H1 (cell line): ENCODE data around the gene AGBL4. TPM values are rescaled to one million over a fixed set of nuclear protein-coding genes. Genes with fewer than 3 reads are reported as not detected.

ENCODE experiments used
- CTCF ChIA-PET: fragments of 300-600 bp; sonication (Branson Sonifier 250); formaldehyde crosslinking; loops from one replicate; lab custom pipeline; 2021; ENCODE audit not compliant: partially characterized antibody; lab: Charles Lee
- POLR2A ChIA-PET: fragments of 300-600 bp; sonication (Branson Sonifier 250); formaldehyde crosslinking; loops from one replicate; lab custom pipeline; 2021; ENCODE audit warnings: inconsistent platforms; ENCODE audit not compliant: partially characterized antibody; lab: Charles Lee
- DNase-seq, 2 experiments: peaks; one replicate each; pipeline versions ENCODE4 v3.0.0 to v3.0.0-alpha.2; 2010 to 2022; ENCODE audit warnings: low spot score in 2 of 2, low read depth in 1 of 2, mixed read lengths in 1 of 2
- FAIRE-seq: peaks from 2 replicates; lab custom pipeline; 2011; peaks lifted over from hg19 to GRCh38; lab: Jason Lieb, UNC
- H2AFZ ChIP-seq: 2 replicates; pipeline ENCODE4 v1.8.1; 2012; ENCODE audit warnings: low read length, inconsistent platforms
- H2AK5ac ChIP-seq: 2 replicates; pipeline ENCODE4 v1.6.1; 2013; ENCODE audit warnings: low read depth, low read length
- H2BK120ac ChIP-seq: replicated peaks from 2 replicates; pipeline ENCODE3; 2013; ENCODE audit warnings: low read depth, low read length, inconsistent platforms
- H2BK12ac ChIP-seq: 2 replicates; pipeline ENCODE4 v1.6.1; 2013; ENCODE audit warnings: low read depth, low read length
- H2BK15ac ChIP-seq: 2 replicates; pipeline ENCODE4 v1.6.1; 2013; ENCODE audit warnings: low read length
- H2BK20ac ChIP-seq: 2 replicates; pipeline ENCODE4 v1.6.1; 2013; ENCODE audit warnings: low read length
- H2BK5ac ChIP-seq: 2 replicates; pipeline ENCODE4 v1.6.1; 2013; ENCODE audit warnings: low read depth, low read length
- H3K14ac ChIP-seq: 2 replicates; pipeline ENCODE4 v1.6.1; 2013; ENCODE audit warnings: inconsistent platforms; ENCODE audit not compliant: insufficient read length
- H3K18ac ChIP-seq: 2 replicates; pipeline ENCODE4 v1.6.1; 2013; ENCODE audit warnings: low read length; ENCODE audit errors: extremely low read depth
- H3K23ac ChIP-seq: 2 replicates; pipeline ENCODE4 v1.6.1; 2013; ENCODE audit warnings: inconsistent platforms; ENCODE audit not compliant: insufficient read length
- H3K23me2 ChIP-seq: 2 replicates; pipeline ENCODE4 v1.6.1; 2013; ENCODE audit warnings: low read depth, low read length
- H3K27ac ChIP-seq: 2 replicates; pipeline ENCODE4 v1.6.1; 2011; ENCODE audit warnings: low read depth, low read length, inconsistent platforms
- H3K27me3 ChIP-seq, 4 experiments: replicated peaks in 1 of 4; 1 replicate in 1 of 4; 2 replicates in 3 of 4; pipeline versions ENCODE4 v1.6.1 to v1.8.1; 2011 to 2013; ENCODE audit warnings: low read length in 3 of 4, mild to moderate bottlenecking in 3 of 4, inconsistent platforms in 2 of 4, mixed read lengths in 2 of 4, moderate library complexity in 1 of 4; ENCODE audit not compliant: control insufficient read depth in 3 of 4, insufficient read depth in 3 of 4; ENCODE audit errors: extremely low read depth in 1 of 4
- H3K36me3 ChIP-seq, 4 experiments: 2 replicates each; pipeline versions ENCODE4 v1.6.1 to v1.8.1; 2011 to 2013; ENCODE audit warnings: mild to moderate bottlenecking in 4 of 4, low read length in 3 of 4, moderate library complexity in 2 of 4, control low read depth in 1 of 4, inconsistent platforms in 1 of 4; ENCODE audit not compliant: insufficient read depth in 4 of 4, control insufficient read depth in 2 of 4
- H3K4ac ChIP-seq: replicated peaks from 2 replicates; pipeline ENCODE3; 2013; ENCODE audit warnings: low read length, low read depth, mixed read lengths, inconsistent platforms; ENCODE audit not compliant: insufficient read length
- H3K4me1 ChIP-seq, 4 experiments: replicated peaks in 1 of 4; 1 replicate in 1 of 4; 2 replicates in 3 of 4; pipeline versions ENCODE4 v1.6.1 to v1.8.1; 2011 to 2013; ENCODE audit warnings: low read length in 3 of 4, inconsistent platforms in 2 of 4, mixed read lengths in 1 of 4; ENCODE audit not compliant: insufficient read depth in 4 of 4, control insufficient read depth in 3 of 4
- H3K4me2 ChIP-seq, 2 experiments: 2 replicates each; pipeline versions ENCODE4 v1.6.1 to v1.8.1; 2011 to 2013; ENCODE audit warnings: low read depth in 2 of 2, low read length in 2 of 2, control low read depth in 1 of 2, inconsistent platforms in 1 of 2, mild to moderate bottlenecking in 1 of 2; ENCODE audit not compliant: insufficient read depth in 1 of 2
- H3K4me3 ChIP-seq, 4 experiments: fragments of 200-600, 300-600 bp in 1 of 4; sonication (generic), shearing (Covaris generic), sonication (Bioruptor Twin) in 1 of 4; 2 replicates each; pipeline versions ENCODE4 v1.5.1 to v1.8.1; 2011 to 2016; ENCODE audit warnings: low read length in 4 of 4, low read depth in 3 of 4, control low read depth in 2 of 4, inconsistent platforms in 2 of 4, mild to moderate bottlenecking in 2 of 4, mixed read lengths in 1 of 4, moderate library complexity in 1 of 4; ENCODE audit not compliant: insufficient read depth in 2 of 4; ENCODE audit errors: extremely low read depth in 1 of 4
- H3K56ac ChIP-seq: replicated peaks from 2 replicates; pipeline ENCODE3; 2013; ENCODE audit warnings: low read depth, mild to moderate bottlenecking, mixed read lengths, low read length, inconsistent platforms; ENCODE audit not compliant: insufficient read length
- H3K79me1 ChIP-seq: 2 replicates; pipeline ENCODE4 v1.6.1; 2013; ENCODE audit warnings: low read depth, low read length, control low read depth
- H3K79me2 ChIP-seq, 2 experiments: 2 replicates each; pipeline versions ENCODE4 v1.6.1 to v1.8.1; 2012 to 2013; ENCODE audit warnings: low read length in 2 of 2, mild to moderate bottlenecking in 2 of 2, inconsistent platforms in 1 of 2; ENCODE audit not compliant: insufficient read depth in 2 of 2, control insufficient read depth in 1 of 2
- H3K9ac ChIP-seq, 4 experiments: replicated peaks in 1 of 4; 1 replicate in 1 of 4; 2 replicates in 3 of 4; pipeline versions ENCODE4 v1.6.1 to v1.8.1; 2011 to 2013; ENCODE audit warnings: low read depth in 3 of 4, low read length in 3 of 4, control low read depth in 2 of 4, mild to moderate bottlenecking in 2 of 4, moderate library complexity in 2 of 4, inconsistent platforms in 1 of 4; ENCODE audit errors: extremely low read depth in 1 of 4
- H3K9me3 ChIP-seq, 2 experiments: 2 replicates each; pipeline versions ENCODE4 v1.6.1 to v1.8.1; 2012 to 2013; ENCODE audit warnings: mild to moderate bottlenecking in 2 of 2, moderate library complexity in 2 of 2, control low read depth in 1 of 2, inconsistent platforms in 1 of 2, low read depth in 1 of 2, low read length in 1 of 2, mixed read lengths in 1 of 2; ENCODE audit not compliant: insufficient read depth in 2 of 2
- H4K20me1 ChIP-seq, 2 experiments: replicated peaks in 1 of 2; 2 replicates each; pipeline versions ENCODE3 to v1.8.1; 2011 to 2013; ENCODE audit warnings: inconsistent platforms in 2 of 2, low read length in 2 of 2, mild to moderate bottlenecking in 1 of 2; ENCODE audit not compliant: insufficient read depth in 2 of 2, control insufficient read depth in 1 of 2
- H4K5ac ChIP-seq: 2 replicates; pipeline ENCODE4 v1.6.1; 2013; ENCODE audit warnings: low read length, low read depth, mixed read lengths, inconsistent platforms; ENCODE audit not compliant: insufficient read length
- H4K8ac ChIP-seq: 2 replicates; pipeline ENCODE4 v1.8.0; 2013; ENCODE audit warnings: mild to moderate bottlenecking, moderate library complexity, low read length, inconsistent platforms; ENCODE audit not compliant: insufficient read depth; ENCODE audit errors: extremely low read depth
- H4K91ac ChIP-seq: replicated peaks from 2 replicates; pipeline ENCODE3; 2013; ENCODE audit warnings: low read length, mixed read lengths, inconsistent platforms; ENCODE audit not compliant: insufficient read length
- CBX8 ChIP-seq: fragments of 300-800, 300-1000 bp; sonication (generic); IDR thresholded peaks from 2 replicates; pipeline ENCODE4 v1.7.1; 2016; ENCODE audit warnings: low read depth, low read length, borderline replicate concordance
- CHD1 ChIP-seq: IDR thresholded peaks from 2 replicates; pipeline ENCODE4 v1.6.1; 2012; ENCODE audit warnings: low read depth, low read length, improper control_type of control experiment
- SAP30 ChIP-seq: fragments of 300-600 bp; sonication (generic); IDR thresholded peaks from 2 replicates; pipeline ENCODE4 v1.7.1; 2012; ENCODE audit warnings: low read length, moderate library complexity, mild to moderate bottlenecking, inconsistent platforms; ENCODE audit not compliant: insufficient read depth, insufficient replicate concordance
- WGBS, 2 experiments: shearing (Covaris generic) in 1 of 2; methylation state at CpG; one replicate each; pipeline versions ENCODE4 v1.1.6 to v1.1.7; 2013 to 2015; ENCODE audit warnings: low lambda C conversion rate in 2 of 2, mixed read lengths in 2 of 2, inconsistent platforms in 1 of 2, low coverage in 1 of 2, missing lambda C conversion rate in 1 of 2; ENCODE audit not compliant: insufficient replicate concordance in 2 of 2, insufficient coverage in 1 of 2, insufficient read length in 1 of 2; ENCODE audit errors: extremely low coverage in 1 of 2, missing lambda C conversion rate in 1 of 2; 5-methylcytosine and 5-hydroxymethylcytosine counted together
- polyA plus RNA-seq, 7 experiments: library from polyadenylated mRNA; depleted of rRNA in 3 of 7; stranded (reverse) in 5 of 7; unstranded in 2 of 7; fragments of >200 nt in 5 of 7; fragments of 200-250 nt in 2 of 7; gene quantifications; 1 replicate in 5 of 7; 2 replicates in 1 of 7; 4 replicates in 1 of 7; pipeline versions ENCODE4 v1.2.1 to v1.2.3, GENCODE V29; 2011 to 2013; ENCODE audit warnings: missing spikeins in 2 of 7, mixed read lengths in 2 of 7
- total RNA-seq: library from RNA; stranded (reverse); fragmentation: NEBNext Ultra II Directional; extraction: Animal tissue kit (Norgen Biotek cat#: 25700); gene quantifications from 2 replicates; pipeline ENCODE4 v1.2.1, GENCODE V29; 2021

Gene AGBL4
- total and polyA plus RNA-seq, 2 of the 8 experiments (the other 6 are each of a cell fraction or from before 2014, with no cell fraction given): 0.41 to 0.45 TPM

GRCh38 chr1:48654606-48655210, 1369.0 kb downstream of the AGBL4 start:
- 89% methylated on average over 8 of the region's 8 CpGs; no CpG with 5 or more reads in 1 of the 2 experiments for WGBS, 2 experiments
- H3K14ac ChIP-seq: no peak overlapping the region
- no peak overlapping the region for H4K91ac ChIP-seq
- H2BK15ac ChIP-seq: 0 out of 2 replicates have a peak overlapping the region, but pooled peaks have one; percentile 21
- H3K23me2 ChIP-seq: no peaks in the 10 kb centered on the region
- no peak overlapping the region for H3K9ac ChIP-seq
- no peak overlapping the region for H3K18ac ChIP-seq
- H3K23ac ChIP-seq: no peak overlapping the region
- no peaks in the 10 kb centered on the region for H3K9me3 ChIP-seq
- no peaks in the 10 kb centered on the region for H3K4me1 ChIP-seq
- no peaks in the 10 kb centered on the region for H3K79me1 ChIP-seq
- H3K4ac ChIP-seq: no peak overlapping the region
- no peaks in the 10 kb centered on the region for H4K20me1 ChIP-seq
- CTCF ChIA-PET: interaction anchor here (0.6 to 19.7 kb wide), 7 partner anchors 9 to 81 kb away, joined by 3 to 225 read pairs (median 3); no protein-coding TSS in a partner anchor
- H2BK5ac ChIP-seq: no peak overlapping the region
- H2BK20ac ChIP-seq: no peak overlapping the region
- FAIRE-seq (no peak), DNase-seq (no peak)
- no peak overlapping the region for H4K8ac ChIP-seq
- TF ChIP-seq SAP30 (no peak), CHD1 (no peak), CBX8 (no peak)
- H2AFZ ChIP-seq: no peak overlapping the region
- no peak overlapping the region for H3K56ac ChIP-seq
- no peak overlapping the region for H3K4me2 ChIP-seq
- H2BK12ac ChIP-seq: no peak overlapping the region
- no peaks in the 10 kb centered on the region for H3K36me3 ChIP-seq
- no peak overlapping the region for H3K27ac ChIP-seq
- no peak overlapping the region for H2BK120ac ChIP-seq
- POLR2A ChIA-PET: no interaction called here
- H2AK5ac ChIP-seq: no peak overlapping the region
- H3K4me3 ChIP-seq: no peak overlapping the region
- no peaks in the 10 kb centered on the region; a peak in 1 of 7 replicates for H3K27me3 ChIP-seq
- no peaks in the 10 kb centered on the region for H3K79me2 ChIP-seq
- H4K5ac ChIP-seq: no peak overlapping the region
